Measurements from ENCODE around the gene RNF167.
"Not testable (repeated sequence)": the region's sequence is repeated elsewhere in the genome, so short reads cannot be mapped to it uniquely, and the experiment has no call there.

RNF167 gene

DNA sequence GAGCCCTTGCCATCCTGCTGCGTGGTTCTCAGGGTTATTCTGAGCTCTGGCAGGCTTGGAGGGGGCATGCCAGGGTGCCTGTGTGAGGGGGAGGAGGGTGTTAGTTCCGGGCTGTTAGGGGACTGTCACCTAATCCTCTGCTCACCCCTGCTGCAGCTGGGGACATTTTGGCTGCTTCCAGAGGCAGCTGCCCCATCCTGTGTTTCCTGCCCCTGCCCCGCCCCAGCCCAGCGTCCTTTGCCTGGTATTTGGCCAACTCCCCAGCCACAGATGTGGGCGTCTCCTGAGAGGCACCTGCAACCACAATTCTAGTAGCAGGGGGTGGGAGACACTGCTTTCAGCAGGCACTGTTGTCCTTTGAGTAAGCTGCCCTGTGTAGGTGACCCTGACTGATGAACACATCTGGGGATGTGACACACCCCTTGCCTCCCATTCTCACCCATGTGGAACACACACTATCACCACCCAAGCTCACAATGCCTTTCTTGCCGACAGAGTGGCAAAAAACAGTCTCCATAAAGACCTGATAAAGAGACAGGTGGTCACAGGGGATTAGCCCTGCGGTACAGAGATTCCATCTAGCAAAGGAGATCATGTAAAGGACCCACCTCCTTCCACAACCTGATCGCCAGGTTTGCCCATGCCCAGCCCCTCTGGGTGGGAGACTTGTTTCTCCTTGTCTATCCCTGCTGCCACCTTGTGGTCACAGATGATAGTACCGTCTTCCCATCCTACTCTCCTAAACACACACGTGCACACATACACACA, 36.8 kb upstream of the RNF167 start, which contains the start of gene CHRNE:
Gene CHRNE (minus strand): TSS at position 48 of the 768 bp plus-strand sequence. CDS start 35 bp downstream, at position 13.
- DNase-seq = no peak

DNA sequence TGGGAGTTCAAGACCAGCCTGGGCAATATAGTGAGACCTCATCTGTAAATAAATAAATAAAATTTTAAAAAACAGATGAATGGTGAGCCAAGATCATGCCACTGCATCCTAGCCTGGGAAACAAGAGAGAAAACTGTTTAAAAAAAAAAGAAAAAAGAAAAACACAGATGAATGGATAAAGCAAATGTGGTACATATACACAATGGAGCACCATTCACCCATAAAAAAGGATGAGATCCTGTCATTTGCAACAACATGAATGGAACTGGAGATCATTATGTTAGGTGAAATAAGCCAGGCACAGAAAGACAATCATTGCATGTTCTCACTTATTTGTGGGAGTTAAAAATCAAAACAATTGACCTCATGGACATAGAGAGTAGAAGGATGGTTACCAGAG, 33.4 kb upstream of the RNF167 start:
- DNase-seq = not testable (repeated sequence)

DNA sequence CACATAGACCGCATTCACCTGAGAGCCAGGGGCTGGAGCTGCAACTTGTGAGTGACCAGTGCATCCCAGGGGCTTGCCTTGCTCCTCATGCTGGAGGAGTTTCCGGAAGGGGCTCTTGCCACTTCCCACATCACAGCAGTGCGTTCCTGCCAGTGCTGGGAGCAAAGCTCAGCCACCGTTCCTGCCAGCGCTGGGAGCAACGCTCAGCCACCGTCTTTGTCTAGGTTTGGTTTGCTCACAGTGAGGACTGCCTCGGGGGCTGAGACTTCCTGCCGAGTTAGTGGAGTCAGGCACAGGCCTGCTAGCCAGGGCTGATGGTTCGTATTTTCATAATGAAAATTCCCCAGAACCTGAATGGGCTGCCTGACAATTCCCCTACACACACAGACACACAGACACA, 31.8 kb upstream of the RNF167 start:
- DNase-seq = no peak

DNA sequence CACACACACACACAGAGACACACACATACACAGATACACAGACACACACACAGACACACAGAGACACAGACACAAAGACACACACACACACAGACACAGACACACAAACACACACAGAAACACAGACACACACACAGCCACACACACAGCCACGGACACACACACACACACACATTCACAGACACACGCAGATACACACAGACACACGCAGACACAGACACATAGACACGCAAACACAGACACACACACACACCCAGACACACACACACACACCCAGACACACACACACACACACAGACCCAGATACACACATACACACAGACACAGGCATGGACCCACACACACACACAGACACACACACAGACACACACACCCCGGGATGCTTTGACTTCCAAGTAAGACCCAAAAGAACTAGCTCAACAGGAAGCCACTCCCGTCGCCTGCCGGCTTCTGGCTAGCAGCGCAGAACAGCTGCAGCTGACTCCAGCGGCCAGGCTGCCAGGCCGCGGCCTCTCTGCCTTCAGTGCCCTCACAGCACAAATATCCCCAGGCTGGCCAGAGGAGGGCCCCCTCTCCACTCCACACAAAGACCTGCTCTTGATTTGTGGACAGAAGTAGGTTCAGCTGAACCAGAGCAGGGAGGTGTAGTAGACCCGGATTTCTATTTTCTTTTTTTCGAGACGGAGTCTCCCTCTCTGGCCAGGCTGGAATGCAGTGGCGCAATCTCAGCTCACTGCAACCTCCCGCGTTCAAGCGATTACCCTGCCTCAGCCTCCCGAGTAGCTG, 31.2 kb upstream of the RNF167 start:
- DNase-seq = peak; percentile 27

DNA sequence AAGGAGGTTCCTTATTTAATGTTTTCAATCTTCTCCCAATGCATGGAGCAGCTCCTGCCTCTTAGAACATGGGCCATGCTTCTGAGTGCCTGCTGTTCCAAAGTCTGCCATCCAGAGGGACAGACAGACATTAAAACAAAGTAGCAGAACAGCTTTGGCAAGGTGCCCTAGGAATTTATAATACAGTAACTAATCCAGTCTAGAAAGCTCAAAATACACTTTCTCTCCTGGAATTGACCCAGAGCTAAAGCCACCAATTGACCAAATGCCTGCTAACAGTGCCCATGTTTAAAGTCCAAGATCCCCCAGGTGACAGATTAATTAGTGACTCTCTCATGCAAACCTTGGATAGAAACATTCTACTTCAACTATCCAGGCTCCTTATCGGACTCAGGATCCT, 26.1 kb upstream of the RNF167 start:
- no peak for DNase-seq

DNA sequence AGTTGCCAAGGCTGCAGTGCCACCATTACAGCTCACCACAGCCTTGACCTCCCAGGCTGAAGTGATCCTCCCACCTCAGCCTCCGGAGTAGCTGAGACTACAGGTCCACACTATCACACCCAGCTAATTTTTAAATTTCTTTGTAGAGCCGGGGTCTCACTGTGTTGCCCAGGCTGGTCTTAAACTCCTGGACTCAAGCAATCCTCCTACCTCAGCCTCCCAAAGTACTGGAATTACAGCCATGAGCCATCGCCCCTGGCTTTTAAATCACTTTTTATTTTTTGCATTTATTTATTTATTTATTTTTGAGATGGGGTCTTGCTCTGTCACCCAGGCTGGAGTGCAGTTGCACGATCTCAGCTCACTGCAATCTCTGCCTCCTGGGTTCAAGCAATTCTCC, 25.5 kb upstream of the RNF167 start:
- DNase-seq = not testable (repeated sequence)

DNA sequence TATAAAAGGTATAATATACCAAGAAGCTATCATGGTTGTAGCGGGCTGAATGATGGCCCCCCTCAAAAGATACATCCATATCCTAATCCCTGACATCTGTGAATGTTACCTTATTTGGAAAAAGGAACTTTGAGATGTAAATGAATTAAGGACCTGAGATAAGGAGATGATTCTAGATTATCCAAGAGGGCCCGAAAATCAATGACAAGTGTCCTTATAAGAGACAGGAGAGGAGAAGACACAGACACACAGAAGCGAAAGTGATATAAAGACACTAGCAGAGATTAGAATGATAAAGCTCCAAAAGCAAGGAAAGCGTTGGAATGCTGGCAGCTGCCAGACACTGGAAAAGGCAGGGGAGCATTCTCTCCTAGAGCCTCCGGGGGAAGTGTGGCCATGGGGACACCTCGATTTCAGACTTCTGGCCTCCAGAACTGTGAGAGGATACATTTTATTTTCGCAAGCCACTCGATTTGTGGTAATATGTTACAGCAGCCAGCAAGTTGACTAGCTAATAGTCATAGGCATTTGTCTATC, 20.5 kb upstream of the RNF167 start:
- no peak for DNase-seq

DNA sequence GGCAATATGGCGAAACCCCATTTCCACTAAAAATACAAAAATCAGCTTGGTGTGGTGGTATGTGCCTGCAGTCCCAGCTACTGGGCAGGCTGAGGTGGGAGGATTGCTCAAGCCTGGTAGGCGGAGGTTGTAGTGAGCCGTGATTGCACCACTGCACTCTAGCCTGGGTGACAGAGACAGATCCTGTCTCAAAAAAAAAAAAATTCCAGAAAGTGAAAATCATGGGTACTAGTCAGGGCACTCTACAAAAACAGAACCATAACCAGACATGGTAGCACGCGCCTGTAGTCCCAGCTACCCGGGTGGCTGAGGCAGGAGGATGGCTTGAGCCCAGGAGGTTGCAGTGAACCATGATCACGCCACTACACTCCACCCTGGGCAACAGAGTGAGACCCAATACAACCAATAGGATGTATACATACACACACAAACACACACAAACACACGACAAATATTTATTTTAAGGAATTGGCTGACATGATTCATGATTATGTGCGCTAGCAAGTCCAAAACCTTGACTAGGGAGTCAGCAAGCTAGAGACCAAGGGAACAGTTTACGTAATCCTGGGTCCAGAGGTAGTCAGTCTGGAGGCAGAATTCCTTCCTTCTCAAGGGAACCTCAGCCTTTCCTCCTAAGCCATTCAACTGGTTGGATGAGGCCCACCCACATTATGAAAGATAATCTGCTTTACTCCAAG, 19.6 kb upstream of the RNF167 start:
- DNase-seq = no peak

DNA sequence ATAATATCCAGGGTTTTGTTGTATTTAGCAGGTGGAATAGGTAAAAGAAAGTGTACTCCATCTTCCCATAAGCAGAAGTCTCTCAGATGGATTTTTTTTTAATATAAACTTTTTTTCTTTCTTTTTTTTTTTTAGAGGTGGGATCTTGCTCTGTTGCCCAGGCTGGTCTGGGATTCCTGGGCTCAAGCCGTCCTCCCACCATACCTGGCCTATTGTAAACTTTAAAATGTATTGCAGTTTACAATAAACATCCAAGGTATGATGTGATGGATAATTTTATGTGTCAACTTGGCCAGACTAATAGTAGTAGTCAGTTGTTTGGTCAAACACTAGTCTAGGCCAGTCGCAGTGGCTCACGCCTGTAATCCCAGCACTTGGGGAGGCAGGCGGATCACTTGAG, 18.7 kb upstream of the RNF167 start:
- no peak for DNase-seq

DNA sequence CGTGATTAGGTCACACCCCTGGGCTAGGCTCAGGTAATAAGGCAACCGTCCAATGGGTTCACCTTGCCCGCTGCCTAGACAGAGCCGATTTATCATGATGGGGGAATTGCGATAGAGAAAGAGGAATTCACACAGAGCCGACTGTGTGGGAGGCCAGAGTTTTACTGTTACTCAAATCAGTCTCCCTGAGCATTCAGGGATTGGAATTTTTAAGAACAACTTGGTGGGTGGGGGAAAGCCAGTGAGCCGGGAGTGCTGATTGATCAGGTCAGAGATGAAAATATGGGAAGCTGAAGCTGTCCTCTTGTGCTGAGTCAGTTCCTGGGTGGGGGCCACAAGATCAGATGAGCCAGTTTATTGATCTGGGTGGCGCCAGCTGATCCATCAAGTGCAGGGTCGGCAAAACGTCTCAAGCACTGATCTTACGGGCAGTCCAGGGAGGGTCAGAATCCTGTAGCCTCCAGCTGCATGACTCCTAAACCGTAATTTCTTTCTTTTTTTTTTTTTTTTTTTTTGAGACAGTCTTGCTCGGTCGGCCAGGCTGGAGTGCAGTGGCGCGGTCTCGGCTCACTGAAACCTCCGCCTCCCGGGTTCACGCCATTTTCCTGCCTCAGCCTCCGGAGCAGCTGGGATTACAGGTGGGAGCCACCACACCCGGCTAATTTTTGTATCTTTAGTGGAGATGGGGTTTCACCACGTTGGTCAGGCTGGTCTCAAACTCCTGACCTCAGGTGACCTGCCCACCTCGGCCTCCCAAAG, 13.3 kb upstream of the RNF167 start:
- DNase-seq = not testable (repeated sequence)

DNA sequence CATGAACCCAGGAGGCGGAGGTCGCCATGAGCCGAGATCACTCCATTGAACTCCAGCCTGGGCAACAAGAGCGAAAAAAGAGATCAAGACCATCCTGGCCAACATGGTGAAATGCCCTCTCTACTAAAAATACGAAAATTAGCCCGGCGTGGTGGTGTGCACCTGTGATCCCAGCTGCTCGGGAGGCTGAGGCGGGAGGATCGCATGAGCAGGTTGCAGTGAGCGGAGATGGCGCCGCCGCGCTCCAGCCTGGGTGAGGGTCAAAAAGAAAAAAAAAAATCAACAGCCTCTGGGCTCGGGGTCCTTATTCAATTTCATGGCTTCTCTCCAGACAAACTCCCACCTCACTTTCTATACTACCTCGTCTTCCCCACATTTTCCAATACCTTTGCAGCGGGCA, 11.2 kb upstream of the RNF167 start:
- DNase-seq = no peak

DNA sequence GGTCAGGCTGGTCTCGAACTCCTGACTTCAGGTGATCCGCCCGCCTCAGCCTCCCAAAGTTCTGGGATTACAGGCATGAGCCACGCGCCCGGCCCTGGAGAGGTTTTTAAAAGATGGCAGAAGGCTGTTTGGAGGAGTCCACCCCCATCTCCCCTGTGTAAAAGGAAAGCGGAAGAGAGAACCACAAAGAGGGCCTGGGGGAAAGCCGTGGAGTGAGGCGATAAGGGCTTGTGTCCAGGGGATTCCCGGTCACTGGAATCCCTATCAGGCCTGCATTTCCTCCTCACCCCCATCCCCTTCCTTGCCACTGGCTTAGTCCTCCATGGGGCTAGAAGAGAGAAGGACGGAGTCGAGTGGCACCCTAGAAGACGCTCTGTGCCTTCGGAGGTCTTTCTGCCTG, 8.1 kb upstream of the RNF167 start, which contains the start of gene GP1BA:
Gene GP1BA (plus strand): TSS at position 315 of the 400 bp plus-strand sequence. CDS start 328 bp downstream, outside the sequence.
- no peak for DNase-seq

DNA sequence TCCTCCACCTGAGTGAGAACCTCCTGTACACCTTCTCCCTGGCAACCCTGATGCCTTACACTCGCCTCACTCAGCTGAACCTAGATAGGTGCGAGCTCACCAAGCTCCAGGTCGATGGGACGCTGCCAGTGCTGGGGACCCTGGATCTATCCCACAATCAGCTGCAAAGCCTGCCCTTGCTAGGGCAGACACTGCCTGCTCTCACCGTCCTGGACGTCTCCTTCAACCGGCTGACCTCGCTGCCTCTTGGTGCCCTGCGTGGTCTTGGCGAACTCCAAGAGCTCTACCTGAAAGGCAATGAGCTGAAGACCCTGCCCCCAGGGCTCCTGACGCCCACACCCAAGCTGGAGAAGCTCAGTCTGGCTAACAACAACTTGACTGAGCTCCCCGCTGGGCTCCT, 7.3 kb upstream of the RNF167 start:
- DNase-seq = no peak

DNA sequence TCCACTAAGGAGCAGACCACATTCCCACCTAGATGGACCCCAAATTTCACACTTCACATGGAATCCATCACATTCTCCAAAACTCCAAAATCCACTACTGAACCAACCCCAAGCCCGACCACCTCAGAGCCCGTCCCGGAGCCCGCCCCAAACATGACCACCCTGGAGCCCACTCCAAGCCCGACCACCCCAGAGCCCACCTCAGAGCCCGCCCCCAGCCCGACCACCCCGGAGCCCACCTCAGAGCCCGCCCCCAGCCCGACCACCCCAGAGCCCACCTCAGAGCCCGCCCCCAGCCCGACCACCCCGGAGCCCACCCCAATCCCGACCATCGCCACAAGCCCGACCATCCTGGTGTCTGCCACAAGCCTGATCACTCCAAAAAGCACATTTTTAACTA, 6.4 kb upstream of the RNF167 start:
- no peak for DNase-seq

DNA sequence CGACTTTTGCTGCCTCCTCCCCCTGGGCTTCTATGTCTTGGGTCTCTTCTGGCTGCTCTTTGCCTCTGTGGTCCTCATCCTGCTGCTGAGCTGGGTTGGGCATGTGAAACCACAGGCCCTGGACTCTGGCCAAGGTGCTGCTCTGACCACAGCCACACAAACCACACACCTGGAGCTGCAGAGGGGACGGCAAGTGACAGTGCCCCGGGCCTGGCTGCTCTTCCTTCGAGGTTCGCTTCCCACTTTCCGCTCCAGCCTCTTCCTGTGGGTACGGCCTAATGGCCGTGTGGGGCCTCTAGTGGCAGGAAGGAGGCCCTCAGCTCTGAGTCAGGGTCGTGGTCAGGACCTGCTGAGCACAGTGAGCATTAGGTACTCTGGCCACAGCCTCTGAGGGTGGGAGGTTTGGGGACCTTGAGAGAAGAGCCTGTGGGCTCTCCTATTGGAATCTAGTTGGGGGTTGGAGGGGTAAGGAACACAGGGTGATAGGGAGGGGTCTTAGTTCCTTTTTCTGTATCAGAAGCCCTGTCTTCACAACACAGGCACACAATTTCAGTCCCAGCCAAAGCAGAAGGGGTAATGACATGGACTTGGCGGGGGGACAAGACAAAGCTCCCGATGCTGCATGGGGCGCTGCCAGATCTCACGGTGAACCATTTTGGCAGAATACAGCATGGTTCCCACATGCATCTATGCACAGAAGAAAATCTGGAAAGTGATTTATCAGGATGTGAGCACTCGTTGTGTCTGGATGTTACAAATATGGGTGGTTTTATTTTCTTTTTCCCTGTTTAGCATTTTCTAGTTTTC, 5.7 kb upstream of the RNF167 start:
- DNase-seq = no peak

DNA sequence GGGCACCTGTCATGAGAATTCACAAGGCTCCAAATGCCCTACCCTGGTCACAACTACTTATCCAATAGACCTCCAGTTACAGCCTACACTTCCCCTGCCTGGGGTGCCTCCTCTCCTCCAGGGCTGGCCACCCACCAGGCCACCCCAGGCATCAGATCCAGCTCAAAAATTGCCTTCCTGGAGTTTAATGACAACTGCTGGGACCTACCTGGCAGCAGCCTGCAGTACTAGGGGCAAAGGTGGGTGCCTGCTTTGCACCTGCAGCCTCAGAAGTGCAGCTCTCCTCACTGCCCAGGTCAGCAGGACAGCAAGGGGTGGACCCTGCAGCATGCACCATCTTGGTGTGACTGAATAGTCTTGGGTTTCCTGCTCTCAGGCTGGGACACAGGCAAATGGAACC, 4.4 kb upstream of the RNF167 start:
- DNase-seq = no peak

DNA sequence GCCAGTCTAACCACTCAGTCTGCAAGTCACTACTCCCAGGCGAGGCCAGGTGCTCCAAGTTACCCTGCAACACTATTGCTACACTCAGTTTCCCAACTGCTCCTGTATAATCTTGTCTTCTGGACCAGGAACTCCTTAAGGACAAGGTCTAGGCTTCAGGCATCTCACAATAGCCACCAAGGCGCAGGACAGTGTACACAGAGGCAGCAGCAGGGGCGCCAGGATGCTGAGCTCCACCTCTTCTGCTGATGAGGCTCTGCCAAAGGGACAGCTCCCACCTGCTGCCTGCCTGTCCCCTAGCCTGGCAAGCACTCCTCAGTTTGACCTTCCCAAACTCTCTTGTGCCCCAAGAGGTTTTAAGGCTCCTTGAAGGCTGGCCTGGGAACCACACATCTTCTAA, 3.6 kb upstream of the RNF167 start:
- no peak for DNase-seq

DNA sequence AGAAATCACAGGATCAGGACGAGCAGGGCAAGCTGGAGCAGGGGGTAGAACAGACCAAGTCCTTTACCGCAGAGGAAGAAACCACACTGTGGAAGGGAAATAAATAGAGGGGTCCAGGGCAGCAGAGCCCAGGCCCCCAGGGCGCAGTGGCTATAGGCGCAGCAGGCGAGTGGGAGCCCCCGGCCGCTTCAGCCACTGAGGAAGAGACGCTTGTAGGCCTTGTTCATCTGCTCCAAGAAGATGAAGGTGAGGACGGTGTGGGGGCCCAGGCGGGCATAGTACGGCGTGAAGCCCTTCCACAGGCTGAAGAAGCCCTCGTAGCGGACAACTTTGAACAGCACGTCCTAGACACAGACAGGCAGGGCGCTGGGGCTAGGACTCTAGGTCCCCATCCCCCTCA, 2.5 kb upstream of the RNF167 start:
- no peak for DNase-seq

DNA sequence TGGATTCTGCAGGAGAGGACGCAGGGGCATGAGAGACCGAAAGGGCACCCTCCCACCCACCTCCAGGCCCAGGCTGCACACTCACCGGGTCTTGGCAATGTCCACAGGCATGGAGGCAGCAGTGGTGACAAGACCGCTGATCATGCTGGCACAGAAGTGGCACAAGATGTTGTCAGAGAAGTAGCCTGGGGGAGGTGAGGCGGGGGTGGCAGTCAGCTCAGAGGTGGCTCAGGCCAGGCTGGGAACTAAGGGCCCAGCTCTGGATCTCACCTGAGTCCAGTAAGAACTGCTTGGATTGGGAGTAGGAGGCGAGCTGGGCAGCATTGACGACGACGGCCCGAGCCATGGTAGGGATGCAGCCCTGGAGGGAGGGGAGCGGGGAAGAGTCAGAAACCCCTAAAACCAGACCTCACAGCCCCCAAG, 2.0 kb upstream of the RNF167 start:
- DNase-seq = no peak

DNA sequence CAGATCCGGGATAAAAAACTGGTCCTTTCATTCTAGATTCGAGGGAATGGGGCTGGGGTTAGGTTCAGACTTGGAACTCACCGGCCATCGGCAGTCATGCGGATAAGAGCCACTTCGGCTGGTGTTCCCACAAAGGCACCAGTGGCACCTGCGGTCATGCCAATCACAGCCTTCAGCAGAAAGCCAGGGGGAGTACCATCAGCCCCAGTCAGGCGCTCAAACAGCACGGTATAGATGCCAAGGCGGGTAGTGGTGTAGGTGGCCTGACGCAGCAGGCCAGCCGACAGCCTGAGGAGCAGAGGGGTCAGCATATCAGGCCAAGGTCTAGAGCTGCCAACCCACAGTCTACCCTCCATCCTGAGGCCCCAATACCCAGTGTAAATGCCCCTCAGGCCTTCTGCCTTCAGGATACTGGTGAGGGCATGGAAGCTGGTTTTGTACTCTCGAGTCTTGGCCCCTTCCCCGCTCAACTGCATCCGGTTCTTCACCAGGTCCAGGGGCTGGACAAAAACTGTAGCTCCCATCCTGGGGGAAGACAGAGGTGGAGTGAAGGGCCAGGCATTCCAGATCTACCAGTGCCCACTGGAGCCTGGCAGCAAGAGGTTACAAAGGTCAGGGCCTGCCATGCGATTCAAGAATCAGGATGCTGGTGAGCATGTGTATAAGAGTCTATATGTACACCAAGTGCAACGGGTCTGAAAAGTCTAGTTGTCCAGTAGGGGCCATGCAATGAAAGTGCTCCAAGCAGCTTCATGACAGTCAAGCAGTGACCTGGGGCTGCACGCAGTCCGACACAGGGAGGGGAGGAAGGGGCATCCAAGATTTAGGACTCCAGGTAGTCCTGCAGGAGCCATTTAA, 1.2 kb upstream of the RNF167 start:
- no peak for DNase-seq

DNA sequence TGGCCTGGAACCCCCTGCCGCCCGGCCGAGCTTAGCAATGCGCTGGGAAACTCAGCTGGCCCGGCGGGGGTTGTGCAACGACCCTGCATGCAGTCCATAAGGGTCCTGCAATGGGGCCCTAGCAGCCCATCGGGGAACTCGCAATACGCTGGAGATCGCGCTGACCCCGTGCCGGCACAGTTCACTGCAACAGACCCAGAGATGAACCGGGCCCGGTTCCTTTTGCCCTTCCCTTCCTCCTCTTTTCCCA, 597 bp upstream of the RNF167 start:
- no peak for DNase-seq

Measured in GOT3 (cell line).